GM19351 (cell line): ENCODE measurements around the gene PIK3C2B.
"Not testable (repeated sequence)": the region's sequence is repeated elsewhere in the genome, so short reads cannot be mapped to it uniquely, and the experiment has no call there.

Experiments used
- ATAC-seq: cut with Tn5 transposase; IDR thresholded peaks from one replicate; pipeline ENCODE4 v1.9.1; 2021; ENCODE audit warnings: mild to moderate bottlenecking, moderate library complexity; ENCODE audit not compliant: unreplicated experiment

The PIK3C2B gene

GRCh38 chr1:204509186-204509635 is 14.6 kb upstream of the PIK3C2B start:
- no peak for ATAC-seq

GRCh38 chr1:204507317-204508105 is 12.9 kb upstream of the PIK3C2B start:
- no peak for ATAC-seq

GRCh38 chr1:204506969-204507316 is 12.3 kb upstream of the PIK3C2B start:
- ATAC-seq: peak; percentile 61

- ATAC-seq: peak; percentile 80
Measured at GRCh38 chr1:204506201-204506968, 11.8 kb upstream of the PIK3C2B start.

- no peak for ATAC-seq
Measured at GRCh38 chr1:204505674-204506200, 11.1 kb upstream of the PIK3C2B start.

- ATAC-seq: no peak
Measured at GRCh38 chr1:204503913-204504519, 9.4 kb upstream of the PIK3C2B start.

GRCh38 chr1:204503122-204503912 is 8.7 kb upstream of the PIK3C2B start:
- ATAC-seq: no peak

GRCh38 chr1:204502241-204502640 is 7.6 kb upstream of the PIK3C2B start:
- ATAC-seq: no peak

- no peak for ATAC-seq
Measured at GRCh38 chr1:204499511-204500468, 5.2 kb upstream of the PIK3C2B start.

GRCh38 chr1:204498981-204499380 is 4.4 kb upstream of the PIK3C2B start:
- ATAC-seq: no peak

- no peak for ATAC-seq
Measured at GRCh38 chr1:204495777-204496176, 1.2 kb upstream of the PIK3C2B start.

- peak; percentile 33 for ATAC-seq
Measured at GRCh38 chr1:204495078-204495753, 611 bp upstream of the PIK3C2B start.

GRCh38 chr1:204493984-204494280 is 673 bp downstream of the PIK3C2B start:
- ATAC-seq: peak; percentile 29

- ATAC-seq: no peak
Measured at GRCh38 chr1:204493145-204493983, 1.2 kb downstream of the PIK3C2B start.

GRCh38 chr1:204491655-204492054 is 3.0 kb downstream of the PIK3C2B start:
- no peak for ATAC-seq

- no peak for ATAC-seq
Measured at GRCh38 chr1:204487256-204487615, 7.4 kb downstream of the PIK3C2B start.

- not testable (repeated sequence) for ATAC-seq
Measured at GRCh38 chr1:204486513-204487255, 7.9 kb downstream of the PIK3C2B start.

GRCh38 chr1:204483791-204484190 is 10.8 kb downstream of the PIK3C2B start:
- ATAC-seq: no peak
